GM20431 (cell line): ENCODE data around the gene LYRM4.

Experiments
- in situ Hi-C: fragments of 300-500 bp; cut with MseI, MboI; formaldehyde crosslinking; loops from one replicate; pipeline ENCODE4 v1.15.0; 2020; ENCODE audit warnings: low sequenced_read_pairs; ENCODE audit not compliant: unreplicated experiment

Gene LYRM4

DNA sequence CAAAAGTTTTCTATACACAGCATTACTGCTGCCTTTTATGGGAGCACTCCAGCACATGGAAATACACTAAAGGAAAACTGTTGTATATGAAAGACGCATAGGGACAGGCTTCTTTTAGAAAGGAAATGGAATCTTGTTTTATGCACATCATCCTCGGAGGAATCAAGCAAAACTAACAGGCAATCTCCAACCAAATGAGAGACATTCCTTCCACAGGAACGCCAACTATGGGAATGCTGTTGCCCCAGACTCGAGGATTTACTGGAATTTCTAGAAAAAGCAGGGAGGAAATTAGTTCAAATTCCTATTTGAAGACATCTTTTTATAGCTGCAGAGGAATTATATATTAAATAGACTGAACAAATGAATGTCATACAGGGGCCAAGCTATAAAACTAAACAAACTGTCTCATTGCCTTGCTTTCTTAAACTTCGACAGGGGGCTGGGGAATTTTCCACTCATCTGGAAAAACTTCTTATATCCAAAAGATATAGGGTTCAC lies 52.2 kb downstream of the LYRM4 start:
- in situ Hi-C loops: no loop called here

DNA sequence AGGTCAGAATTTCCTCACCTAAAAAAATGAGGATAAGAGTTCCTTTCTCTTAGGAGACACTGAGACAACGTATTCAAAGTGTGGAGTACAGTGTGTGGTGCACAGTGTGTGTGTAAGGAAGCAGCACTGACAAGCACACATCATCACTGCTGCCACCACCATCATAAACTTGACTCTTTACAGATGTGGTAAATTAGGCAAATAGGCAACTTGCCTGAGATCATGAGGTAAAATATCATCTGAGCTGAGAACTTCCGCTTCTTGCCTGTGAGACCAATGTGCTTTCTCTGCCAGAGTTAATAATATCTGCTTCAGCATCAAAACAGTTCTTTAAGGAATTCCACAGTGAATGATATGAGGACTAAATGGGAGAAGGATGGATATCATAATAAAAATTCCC lies 52.7 kb downstream of the LYRM4 start:
- in situ Hi-C loops: no loop called here

DNA sequence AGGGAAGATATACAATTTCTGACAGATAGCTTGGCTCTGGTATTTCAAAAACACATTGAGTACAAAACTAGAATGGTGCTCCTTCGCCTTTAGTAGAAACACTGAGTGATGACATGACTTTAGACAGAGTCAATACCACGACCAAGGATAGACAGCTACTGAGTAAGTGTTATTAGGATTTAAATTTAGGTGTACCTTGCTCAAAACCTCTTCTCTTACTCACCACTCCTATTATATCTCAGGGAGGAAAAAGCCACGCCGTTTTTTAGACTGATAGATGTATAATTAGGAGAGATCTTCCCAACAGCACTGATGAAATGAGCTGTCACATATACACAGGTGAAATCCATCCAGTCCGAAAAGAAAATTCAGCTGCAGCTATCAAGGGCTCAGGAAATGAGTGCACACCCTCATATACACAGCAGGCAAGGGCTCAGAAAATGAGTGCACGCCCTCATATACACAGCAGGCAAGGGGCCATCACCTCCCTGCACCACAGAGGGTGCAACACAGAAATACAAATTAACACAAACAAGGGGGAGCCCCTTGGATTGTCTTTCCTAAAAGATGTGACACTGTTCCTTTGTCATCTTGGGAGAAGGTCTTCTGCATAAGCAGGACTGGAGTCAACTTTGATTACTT lies 53.7 kb downstream of the LYRM4 start:
- in situ Hi-C loops: no loop called here

DNA sequence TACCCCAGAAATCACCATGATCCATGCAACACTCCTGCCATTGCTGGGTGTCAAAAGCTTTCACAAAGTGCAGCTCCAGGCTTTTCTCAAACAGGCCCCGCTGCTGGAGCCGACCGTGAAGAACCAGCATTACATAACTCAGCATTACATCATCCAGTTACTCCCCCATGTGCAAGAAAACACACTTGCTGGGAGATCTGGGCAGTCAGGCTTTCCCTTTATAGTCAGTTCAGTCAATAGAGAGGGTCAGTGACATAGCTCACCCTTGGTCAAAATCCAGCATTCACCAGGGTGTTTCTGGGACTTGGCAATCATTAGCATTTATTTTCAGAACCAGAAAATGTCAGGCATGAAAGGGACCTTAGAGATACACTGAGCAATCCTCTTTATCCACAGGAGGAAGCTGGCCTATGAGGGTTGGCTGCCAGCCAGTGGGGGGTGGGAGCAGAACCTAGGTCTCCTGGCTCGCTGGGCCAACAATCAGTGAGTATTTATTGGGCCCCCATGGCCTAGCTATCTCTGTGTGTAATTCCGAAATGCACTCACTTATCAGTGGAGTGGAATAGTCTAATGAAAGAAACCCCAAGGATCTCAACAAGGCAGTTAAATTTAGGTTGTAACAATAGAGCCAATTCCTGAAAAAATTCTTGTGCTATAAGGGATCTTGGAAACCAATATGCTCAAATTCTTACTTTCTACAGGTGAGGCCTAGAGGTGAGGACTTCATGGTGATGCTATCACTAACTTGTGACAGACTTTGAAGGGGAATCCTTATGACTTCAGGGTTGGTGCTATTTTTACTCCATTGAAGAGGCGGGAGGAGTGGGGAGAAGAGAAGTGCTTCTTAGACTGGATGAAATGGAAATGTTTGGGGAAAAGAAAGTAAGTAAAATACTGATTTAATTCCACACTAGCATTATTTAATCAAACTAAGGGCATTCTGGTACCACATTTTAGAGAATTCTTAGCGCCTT lies 54.6 kb downstream of the LYRM4 start:
- in situ Hi-C loops: no loop called here

DNA sequence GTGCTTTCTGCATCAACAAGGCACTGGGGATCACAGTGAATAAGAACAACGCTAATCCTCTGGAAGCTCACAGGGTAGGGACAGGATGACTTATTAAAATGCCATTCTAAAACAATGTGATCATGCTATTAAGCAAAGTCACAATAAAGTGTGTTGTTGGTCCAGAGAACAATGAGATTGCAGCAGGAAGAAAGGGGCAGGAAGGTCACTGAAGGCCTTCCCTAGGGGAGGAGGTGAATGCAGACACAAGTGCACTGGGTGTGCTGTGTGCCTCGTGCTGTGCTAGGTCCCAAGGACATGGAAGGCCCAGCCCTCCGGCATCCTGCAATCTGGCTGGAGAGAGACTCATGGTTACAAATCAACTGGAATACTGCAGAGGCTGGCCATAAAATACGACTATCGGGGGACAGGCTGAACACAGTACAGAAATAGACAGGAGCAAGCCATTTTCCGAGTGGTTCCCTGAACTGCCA lies 55.7 kb downstream of the LYRM4 start:
- in situ Hi-C loops: no loop called here

DNA sequence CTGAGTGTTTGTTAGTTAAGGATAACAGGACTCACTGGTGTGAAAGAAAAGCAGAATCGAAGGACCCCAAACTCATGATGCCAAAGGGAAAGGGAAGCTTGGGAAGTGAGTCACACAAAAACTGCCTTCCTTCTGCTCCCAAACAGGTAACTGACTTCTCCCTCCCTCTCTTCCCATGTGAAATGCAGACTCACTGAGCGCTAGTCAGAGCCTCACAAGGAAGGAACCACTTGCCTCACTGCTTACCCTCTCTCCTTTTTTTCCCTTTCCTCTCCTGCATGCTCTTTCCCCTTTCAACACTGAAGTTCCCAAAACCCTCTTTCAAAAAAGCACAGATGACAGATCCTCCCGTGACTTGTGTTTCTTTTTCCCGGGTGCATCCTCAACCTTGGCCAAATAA lies 56.4 kb downstream of the LYRM4 start:
- in situ Hi-C loops: no loop called here

DNA sequence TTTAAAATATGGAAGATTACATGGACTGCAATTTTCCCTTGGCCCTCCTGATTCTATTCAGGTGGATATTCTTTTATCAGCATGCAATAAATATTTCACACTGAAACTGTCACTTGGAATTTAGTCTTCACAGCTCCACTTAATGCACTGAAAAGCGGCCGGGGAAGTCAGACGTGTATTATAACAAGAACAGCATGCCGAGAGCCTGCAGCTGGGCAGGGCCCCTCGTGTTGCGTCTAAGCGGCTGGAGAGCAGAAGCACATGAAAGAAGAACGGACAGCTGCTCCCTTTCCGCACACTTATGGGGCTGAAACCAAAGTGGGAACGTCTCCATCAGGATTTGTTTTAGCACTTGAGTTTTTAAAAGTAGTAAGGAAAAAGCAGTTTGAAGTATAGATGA lies 57.2 kb downstream of the LYRM4 start:
- in situ Hi-C loops: no loop called here

DNA sequence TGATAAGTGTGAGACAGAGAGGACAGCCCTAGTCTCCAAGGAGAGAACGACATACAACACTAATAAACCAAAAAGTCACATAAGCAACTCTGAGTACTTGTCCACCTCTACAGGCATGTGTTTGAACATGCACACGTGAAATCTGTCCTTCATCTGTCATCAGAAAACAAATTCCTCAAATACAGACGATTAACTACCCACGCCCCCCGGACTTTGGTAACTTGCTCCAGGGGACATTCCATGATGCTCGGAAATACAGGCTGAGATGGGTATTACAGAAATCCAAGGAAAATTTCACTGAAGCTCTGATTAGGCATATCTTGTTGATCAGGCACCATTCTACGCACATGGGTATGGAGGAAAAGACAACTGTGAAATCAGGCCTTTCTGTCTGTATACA lies 57.8 kb downstream of the LYRM4 start:
- in situ Hi-C loops: no loop called here

DNA sequence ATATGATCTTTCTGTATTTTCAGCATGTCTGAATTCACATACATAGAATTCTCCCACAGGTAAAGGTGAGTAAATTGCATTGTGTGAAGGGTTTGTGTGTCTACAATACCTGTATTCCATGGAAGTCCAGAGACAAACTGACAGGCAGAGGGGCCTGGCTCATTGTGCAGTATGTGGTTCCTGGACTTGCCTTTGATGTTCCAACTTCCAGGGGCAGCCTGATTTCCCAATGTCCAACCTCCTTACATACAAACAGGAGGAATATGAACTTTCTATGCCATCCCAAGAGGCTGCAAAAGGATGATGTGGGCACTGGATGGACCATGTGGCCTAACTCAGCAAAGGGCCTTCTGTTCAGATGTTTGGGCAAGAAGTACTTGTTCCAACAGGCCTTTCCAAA lies 58.5 kb downstream of the LYRM4 start:
- in situ Hi-C loops: no loop called here

DNA sequence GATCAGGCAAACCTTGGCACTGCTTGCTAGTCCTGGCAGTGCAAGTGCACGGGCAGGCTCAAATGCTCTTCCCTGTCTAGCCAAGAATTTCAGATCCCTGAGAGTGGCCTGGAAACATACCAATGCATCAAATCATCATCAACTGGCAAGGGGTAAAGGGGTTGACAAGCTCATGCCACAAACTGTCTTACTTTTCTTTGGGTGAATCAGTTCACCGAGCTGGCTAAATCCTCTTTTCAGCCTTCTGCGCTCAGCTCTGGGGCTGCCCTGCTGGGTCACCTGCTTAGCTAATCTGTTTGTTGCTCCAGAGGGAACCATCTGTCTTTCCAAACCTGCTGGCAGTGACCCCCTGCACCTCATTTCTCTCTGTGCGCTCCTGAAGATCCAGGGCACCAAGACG lies 59.5 kb downstream of the LYRM4 start:
- in situ Hi-C loops: no loop called here

DNA sequence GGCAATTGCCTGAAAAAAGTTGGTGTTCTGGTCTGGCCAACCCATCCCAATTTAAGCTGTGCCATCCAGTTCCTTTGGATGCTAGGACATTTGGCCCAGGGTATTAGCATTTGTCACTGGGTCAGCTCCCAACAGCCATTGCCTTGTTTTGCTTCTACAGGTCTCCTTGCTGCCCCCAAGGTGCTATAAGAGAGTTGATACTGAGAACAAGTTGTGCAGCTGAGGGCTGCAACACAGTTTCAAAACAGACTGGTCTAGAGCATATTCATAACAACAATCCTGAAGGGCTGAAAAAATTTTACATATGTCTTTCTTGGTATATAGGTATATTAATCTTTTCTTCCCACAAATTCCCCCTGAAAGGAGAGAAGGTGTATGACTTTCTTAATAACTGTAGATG lies 61.0 kb downstream of the LYRM4 start:
- in situ Hi-C loops: no loop called here

DNA sequence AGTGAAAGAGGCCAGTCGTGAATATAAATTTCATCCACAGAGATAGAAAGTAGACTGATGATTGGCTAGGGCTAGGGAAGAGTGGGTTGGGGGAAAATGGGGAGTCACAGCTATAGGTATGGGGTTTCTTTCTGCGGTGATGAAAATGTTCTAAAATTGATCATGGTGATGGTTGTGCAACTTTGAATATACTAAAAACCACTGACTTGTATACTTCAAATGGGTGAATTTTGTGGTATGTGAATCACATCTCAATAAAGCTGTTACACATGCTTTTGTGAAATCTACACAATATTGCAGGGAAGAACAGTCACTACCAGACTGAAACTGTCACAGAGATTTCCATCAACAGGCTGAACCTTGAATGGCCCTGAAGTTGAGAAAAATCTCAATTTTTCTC lies 61.5 kb downstream of the LYRM4 start:
- in situ Hi-C loops: no loop called here

DNA sequence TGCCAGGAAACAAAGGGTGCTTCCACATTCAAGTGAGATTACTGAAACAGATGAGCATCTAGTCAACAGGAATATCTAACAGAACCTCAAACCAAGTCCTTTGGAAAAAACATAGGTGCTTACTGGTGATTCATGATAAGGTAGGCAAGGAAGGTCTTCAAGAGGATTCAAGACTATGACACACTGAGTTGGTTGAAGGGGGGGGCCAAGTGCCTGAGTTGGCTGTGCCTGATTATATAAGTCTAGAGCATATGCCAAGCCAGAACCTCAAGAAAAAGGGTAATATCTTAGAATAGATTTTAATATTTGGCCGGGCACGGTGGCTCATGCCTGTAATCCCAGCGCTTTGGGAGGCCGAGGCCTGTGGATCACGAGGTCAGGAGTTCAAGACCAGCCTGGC lies 63.7 kb downstream of the LYRM4 start:
- in situ Hi-C loops: no loop called here

DNA sequence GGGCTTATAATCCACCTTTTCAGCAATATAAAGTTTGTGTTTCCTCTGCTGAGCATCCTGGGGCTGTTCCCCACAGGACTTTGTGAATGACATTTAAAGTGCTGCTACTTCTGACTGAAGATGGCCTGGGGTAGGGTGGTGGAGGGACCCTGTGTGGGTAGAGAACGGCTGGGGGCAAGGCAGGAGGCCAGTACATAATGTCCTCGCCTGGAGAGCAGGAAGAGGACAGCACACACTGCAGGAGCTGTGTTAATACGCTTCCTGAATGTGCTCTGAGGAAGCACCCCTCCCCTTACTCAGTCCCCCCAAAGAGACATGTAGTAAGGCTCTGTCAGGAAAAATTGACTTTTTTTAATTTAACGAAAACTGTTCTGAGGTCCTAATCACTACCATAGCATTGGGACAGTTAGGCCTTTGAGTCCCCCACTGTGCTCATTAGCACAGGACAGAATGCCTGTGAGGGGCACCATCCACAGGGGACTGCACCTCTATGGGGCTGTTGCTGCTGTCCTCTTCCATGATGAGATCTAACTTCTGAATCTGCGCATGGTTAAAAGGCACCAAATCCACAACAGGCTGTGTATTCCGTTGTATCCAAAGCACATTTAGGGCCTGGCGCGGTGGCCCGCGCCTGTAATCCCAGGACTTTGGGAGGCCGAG lies 68.5 kb downstream of the LYRM4 start:
- in situ Hi-C loops: no loop called here

DNA sequence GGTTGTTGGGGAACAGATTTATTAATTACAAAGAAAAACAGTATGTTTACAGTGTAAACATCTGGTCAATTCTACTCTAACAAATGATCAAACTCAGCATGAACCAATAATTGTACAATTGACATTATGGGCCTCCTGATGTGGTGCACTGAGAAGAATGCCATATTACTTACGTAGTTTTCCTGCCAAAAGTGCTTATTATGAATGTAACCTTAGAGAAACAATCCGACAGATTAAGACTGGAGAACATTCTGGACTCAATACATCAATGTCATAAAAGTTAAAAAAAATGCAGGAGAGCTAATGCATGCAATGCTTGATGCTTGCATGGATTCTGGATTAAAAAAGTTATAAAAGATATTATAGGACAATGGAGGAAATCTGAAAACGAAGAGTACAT lies 69.0 kb downstream of the LYRM4 start:
- in situ Hi-C loops: no loop called here

DNA sequence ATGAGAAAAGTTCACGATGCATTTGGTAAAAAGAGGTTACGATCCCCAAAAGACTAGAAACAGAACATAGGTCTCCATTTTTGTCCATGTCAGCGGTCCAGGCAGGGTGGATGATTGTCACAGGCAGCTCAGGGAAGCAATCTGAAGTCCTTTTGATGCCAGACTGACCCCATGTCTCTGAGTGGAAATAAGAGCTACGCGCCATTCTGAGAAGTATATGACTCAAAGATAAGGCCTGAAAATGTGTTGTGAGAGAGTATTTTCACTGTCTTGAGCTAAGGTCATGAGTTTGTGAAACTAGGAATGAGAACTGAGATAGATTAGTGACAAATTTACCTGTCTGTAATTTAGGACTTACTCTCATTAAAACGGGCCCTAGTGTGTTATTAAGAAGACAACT lies 69.5 kb downstream of the LYRM4 start:
- in situ Hi-C loops: no loop called here

DNA sequence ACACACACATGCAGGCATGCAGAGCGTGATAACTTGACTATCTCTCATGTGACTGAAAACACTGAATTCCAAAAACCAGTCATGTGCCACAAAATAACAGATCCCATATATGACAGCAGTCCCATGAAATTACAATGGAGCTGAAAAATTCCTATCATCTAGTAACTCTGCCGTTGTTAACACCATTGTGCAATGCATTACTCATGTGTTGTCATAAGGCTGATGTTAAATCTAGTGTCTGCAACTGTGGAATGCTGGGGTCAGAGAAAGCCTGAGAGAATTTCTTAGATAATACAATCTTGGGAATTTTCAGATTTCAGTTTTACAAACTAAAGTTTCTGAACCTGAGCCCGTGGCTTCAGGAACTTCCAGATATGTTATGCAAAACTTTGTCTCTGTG lies 70.2 kb downstream of the LYRM4 start:
- in situ Hi-C loops: no loop called here

DNA sequence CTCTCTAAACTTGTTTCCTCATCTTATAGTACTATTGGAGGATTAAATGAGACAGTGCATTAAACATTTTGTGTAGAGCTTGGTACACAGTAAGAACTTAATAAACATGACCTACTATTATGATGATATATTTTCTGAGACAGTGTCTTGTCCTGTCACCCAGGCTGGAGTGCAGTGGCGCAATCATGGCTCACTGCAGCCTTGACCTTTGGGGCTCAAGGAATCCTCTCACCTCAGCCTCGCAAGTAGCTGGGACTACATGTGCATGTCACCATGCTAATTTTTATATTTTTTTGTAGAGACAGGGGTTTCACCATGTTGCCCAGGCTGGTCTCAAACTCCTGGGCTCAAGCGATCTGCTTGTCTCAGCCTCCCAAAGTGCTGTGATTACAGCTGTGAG lies 72.1 kb downstream of the LYRM4 start:
- in situ Hi-C loops: no loop called here

DNA sequence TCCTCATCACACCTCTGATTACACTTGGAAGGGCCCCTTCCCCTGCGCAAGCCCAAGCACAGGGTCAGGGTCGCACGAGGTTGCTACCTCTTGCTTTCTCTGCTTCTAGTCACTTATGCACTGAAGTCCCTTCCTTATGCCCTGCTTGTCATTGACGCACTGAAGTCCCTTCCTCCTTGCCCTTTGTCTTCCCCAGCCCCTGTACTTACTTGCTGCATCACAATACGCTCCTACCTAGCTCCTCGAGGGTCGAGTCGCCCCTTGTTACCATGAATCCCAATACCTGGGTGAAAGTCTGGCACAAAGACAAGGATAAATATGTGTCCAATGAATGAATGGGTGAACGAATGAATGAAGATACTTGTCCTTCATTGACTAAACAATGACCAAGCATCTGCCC lies 75.9 kb downstream of the LYRM4 start:
- in situ Hi-C loops: no loop called here

DNA sequence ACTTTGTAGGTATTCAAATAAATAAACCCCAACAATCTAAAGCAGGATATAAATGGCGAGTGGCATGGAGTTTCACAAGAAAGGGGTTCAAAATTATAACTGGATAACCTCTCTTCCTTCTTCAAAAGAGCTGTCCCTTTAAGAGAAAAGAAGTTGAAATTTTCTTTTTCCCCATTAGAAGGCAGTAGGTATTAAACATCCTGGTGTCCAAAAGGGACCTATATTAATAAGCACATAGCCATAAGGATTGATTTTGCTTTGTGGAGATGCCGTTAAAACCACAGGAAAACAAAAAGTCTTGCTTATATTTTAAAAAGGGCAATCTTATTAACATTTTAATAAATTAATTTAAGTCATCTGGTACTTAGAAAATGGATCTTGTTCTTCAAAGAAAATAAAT lies 76.5 kb downstream of the LYRM4 start:
- in situ Hi-C loops: no loop called here
